H9 (cell line): ENCODE measurements around the gene SYNPO2. TPM values are rescaled to one million over a fixed set of nuclear protein-coding genes. Genes with fewer than 3 reads are reported as not detected.

ENCODE experiments used
- DNase-seq: peaks from one replicate; pipeline ENCODE4 v3.0.0-alpha.2; 2017
- H2AFZ ChIP-seq: one replicate; pipeline ENCODE4 v1.6.1; 2013; ENCODE audit warnings: mild to moderate bottlenecking, low read length, control low read depth, moderate library complexity
- H2AK5ac ChIP-seq: 2 replicates; pipeline ENCODE4 v1.6.1; 2013; ENCODE audit warnings: low read length, control low read depth, mixed read lengths; ENCODE audit not compliant: insufficient read length
- H2BK120ac ChIP-seq: one replicate; pipeline ENCODE4 v1.6.1; 2013; ENCODE audit warnings: low read depth, mild to moderate bottlenecking, low read length, control low read depth, inconsistent platforms; ENCODE audit not compliant: poor library complexity, severe bottlenecking
- H2BK12ac ChIP-seq: 2 replicates; pipeline ENCODE4 v1.6.1; 2013; ENCODE audit warnings: low read length, control low read depth, mixed read lengths, low read depth; ENCODE audit not compliant: insufficient read length
- H2BK15ac ChIP-seq: 2 replicates; pipeline ENCODE4 v1.6.1; 2013; ENCODE audit warnings: low read depth, low read length, control low read depth
- H2BK20ac ChIP-seq: one replicate; pipeline ENCODE4 v1.6.1; 2013; ENCODE audit warnings: low read depth, mild to moderate bottlenecking, low read length, control low read depth, inconsistent platforms; ENCODE audit not compliant: poor library complexity, severe bottlenecking
- H2BK5ac ChIP-seq: 2 replicates; pipeline ENCODE4 v1.6.1; 2013; ENCODE audit warnings: low read length, control low read depth, mixed read lengths; ENCODE audit not compliant: insufficient read length
- H3K14ac ChIP-seq: 2 replicates; pipeline ENCODE4 v1.6.1; 2013; ENCODE audit warnings: low read length, control low read depth; ENCODE audit not compliant: insufficient read depth
- H3K18ac ChIP-seq: 2 replicates; pipeline ENCODE4 v1.6.1; 2013; ENCODE audit warnings: low read depth, mild to moderate bottlenecking, mixed read lengths, low read length, control low read depth; ENCODE audit not compliant: insufficient read length
- H3K23ac ChIP-seq: 2 replicates; pipeline ENCODE4 v1.6.1; 2013; ENCODE audit warnings: low read length, control low read depth, mixed read lengths, low read depth; ENCODE audit not compliant: insufficient read length
- H3K23me2 ChIP-seq: 2 replicates; pipeline ENCODE4 v1.6.1; 2013; ENCODE audit warnings: low read depth, mild to moderate bottlenecking, mixed read lengths, low read length, control low read depth; ENCODE audit not compliant: insufficient read length, poor library complexity, severe bottlenecking
- H3K27ac ChIP-seq: 2 replicates; pipeline ENCODE4 v1.5.1; 2013; ENCODE audit warnings: low read length, control low read depth, mixed read lengths, low read depth; ENCODE audit not compliant: insufficient read length
- H3K27me3 ChIP-seq: 2 replicates; pipeline ENCODE4 v1.6.1; 2013; ENCODE audit warnings: low read length, control low read depth, inconsistent platforms; ENCODE audit not compliant: insufficient read depth
- H3K4ac ChIP-seq: 2 replicates; pipeline ENCODE4 v1.6.1; 2013; ENCODE audit warnings: low read depth, mild to moderate bottlenecking, control low read depth, inconsistent platforms, low read length, moderate library complexity
- H3K4me1 ChIP-seq: 2 replicates; pipeline ENCODE4 v1.6.1; 2013; ENCODE audit warnings: low read length, control low read depth, inconsistent platforms; ENCODE audit not compliant: insufficient read depth
- H3K4me2 ChIP-seq: 2 replicates; pipeline ENCODE4 v1.6.1; 2013; ENCODE audit warnings: low read length, control low read depth, mixed read lengths; ENCODE audit not compliant: insufficient read length, insufficient read depth
- H3K56ac ChIP-seq: 2 replicates; pipeline ENCODE4 v1.6.1; 2013; ENCODE audit warnings: low read depth, mild to moderate bottlenecking, mixed read lengths, low read length, control low read depth; ENCODE audit not compliant: insufficient read length
- H3K79me1 ChIP-seq: 2 replicates; pipeline ENCODE4 v1.6.1; 2013; ENCODE audit warnings: low read depth, mild to moderate bottlenecking, moderate library complexity, low read length, control low read depth, inconsistent platforms; ENCODE audit not compliant: insufficient read depth, poor library complexity, severe bottlenecking
- H3K79me2 ChIP-seq: 2 replicates; pipeline ENCODE4 v1.6.1; 2013; ENCODE audit warnings: low read length, control low read depth, inconsistent platforms; ENCODE audit not compliant: insufficient read depth
- H3K9ac ChIP-seq: 2 replicates; pipeline ENCODE4 v1.6.1; 2013; ENCODE audit warnings: low read length, control low read depth, mixed read lengths; ENCODE audit not compliant: insufficient read length; ENCODE audit errors: extremely low read depth
- H3K9me3 ChIP-seq: one replicate; pipeline ENCODE4 v1.6.1; 2013; ENCODE audit warnings: low read depth, low read length, inconsistent platforms; ENCODE audit not compliant: control insufficient read depth
- H3T11ph ChIP-seq: one replicate; pipeline ENCODE4 v1.6.1; 2013; ENCODE audit warnings: mild to moderate bottlenecking, low read length, control low read depth, inconsistent platforms
- H4K20me1 ChIP-seq: one replicate; pipeline ENCODE4 v1.6.1; 2013; ENCODE audit not compliant: control insufficient read depth, insufficient read length, insufficient read depth
- H4K5ac ChIP-seq: 2 replicates; pipeline ENCODE4 v1.6.1; 2013; ENCODE audit warnings: low read depth, mild to moderate bottlenecking, mixed read lengths, low read length, control low read depth; ENCODE audit not compliant: insufficient read length
- H4K8ac ChIP-seq: replicated peaks from 2 replicates; pipeline ENCODE4 v1.6.1; 2013; ENCODE audit warnings: low read length, control low read depth, mixed read lengths, low read depth; ENCODE audit not compliant: insufficient read length
- H4K91ac ChIP-seq: 2 replicates; pipeline ENCODE4 v1.6.1; 2013; ENCODE audit warnings: low read depth, mild to moderate bottlenecking, moderate library complexity, mixed read lengths, low read length, control low read depth; ENCODE audit not compliant: insufficient read length
- H3K27ac Mint-ChIP-seq, 3 experiments: 2 replicates in 2 of 3; 3 replicates in 1 of 3; pipeline ENCODE4 v1.8.0; 2020 to 2021; ENCODE audit warnings: mixed read lengths in 3 of 3, mild to moderate bottlenecking in 1 of 3, moderate library complexity in 1 of 3
- H3K27me3 Mint-ChIP-seq: 2 replicates; pipeline ENCODE4 v1.8.0; 2021; ENCODE audit warnings: low read depth, mild to moderate bottlenecking, moderate library complexity, mixed read lengths
- H3K36me3 Mint-ChIP-seq, 3 experiments: 2 replicates in 2 of 3; 3 replicates in 1 of 3; pipeline ENCODE4 v1.8.0; 2020 to 2021; ENCODE audit warnings: low read depth in 3 of 3, mixed read lengths in 3 of 3; ENCODE audit not compliant: insufficient read depth in 1 of 3
- H3K4me1 Mint-ChIP-seq, 2 experiments: 2 replicates each; pipeline ENCODE4 v1.8.0; 2020; ENCODE audit warnings: mixed read lengths in 2 of 2
- H3K4me3 Mint-ChIP-seq, 2 experiments: 2 replicates in 1 of 2; 3 replicates in 1 of 2; pipeline ENCODE4 v1.8.0; 2020 to 2021; ENCODE audit warnings: mild to moderate bottlenecking in 2 of 2, mixed read lengths in 2 of 2, moderate library complexity in 1 of 2
- H3K9me3 Mint-ChIP-seq, 2 experiments: 2 replicates in 1 of 2; 3 replicates in 1 of 2; pipeline ENCODE4 v1.8.0; 2020; ENCODE audit warnings: mild to moderate bottlenecking in 2 of 2, mixed read lengths in 2 of 2, moderate library complexity in 1 of 2
- CTCF ChIP-seq: fragments of 200-600 bp; sonication (generic); conservative IDR thresholded peaks from 3 replicates; pipeline ENCODE4 v1.8.0; 2021; ENCODE audit warnings: antibody characterized with exemption, mild to moderate bottlenecking
- WGBS: extraction: QIAGEN DNeasy Blood & Tissue Kit; methylation state at CpG from one replicate; pipeline ENCODE4 v1.1.7; 2013; ENCODE audit warnings: missing lambda C conversion rate, low lambda C conversion rate, mixed read lengths; ENCODE audit not compliant: insufficient read length; ENCODE audit errors: extremely low coverage; 5-methylcytosine and 5-hydroxymethylcytosine counted together
- total RNA-seq: library from RNA; stranded (reverse); gene quantifications from 2 replicates; pipeline ENCODE4 v1.2.1, GENCODE V29; 2021

SYNPO2 gene
- total RNA-seq, 1 experiment from 2014 or later, result 1.1 TPM

DNA sequence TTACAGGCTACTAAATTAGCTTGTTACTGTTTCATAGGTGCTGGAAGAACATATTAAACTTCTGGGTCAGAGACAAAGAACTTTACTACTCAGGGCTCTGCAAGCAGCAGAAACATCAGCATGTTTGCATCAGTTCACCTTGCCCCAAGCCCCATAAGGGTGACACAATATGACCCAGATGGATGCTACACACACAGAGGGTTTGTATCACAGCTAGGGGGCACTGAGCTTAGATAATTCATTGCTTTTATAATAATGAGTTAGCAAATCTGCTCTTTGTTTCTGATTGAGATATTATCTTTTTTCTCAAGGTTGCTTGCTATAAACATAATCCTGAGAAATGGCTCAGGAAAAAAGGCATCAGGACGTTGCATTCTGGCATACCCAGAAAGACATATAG lies 4.8 kb upstream of the SYNPO2 start:
- Histone ChIP-seq H2BK120ac (no peak overlapping the region), H3K79me2 (no peaks in the 10 kb centered on the region), H3K27me3 (no peaks in the 10 kb centered on the region), H3K9ac (no peak overlapping the region), H4K5ac (no peak overlapping the region), H2AK5ac (no peak overlapping the region), H3K4me2 (no peak overlapping the region), H3K14ac (no peak overlapping the region), H3K9me3 (no peaks in the 10 kb centered on the region), H3K79me1 (no peaks in the 10 kb centered on the region), H2BK12ac (no peak overlapping the region), H3K23me2 (peaks cover 1% of the 10 kb centered on the region), H3K56ac (no peak overlapping the region), H3K23ac (no peak overlapping the region), H3T11ph (no peak overlapping the region), H2AFZ (no peak overlapping the region), H3K4ac (no peak overlapping the region), H4K20me1 (no peaks in the 10 kb centered on the region), H3K18ac (no peak overlapping the region), H4K8ac (no peak overlapping the region), H2BK5ac (no peak overlapping the region), H2BK15ac (no peak overlapping the region), H2BK20ac (no peak overlapping the region), H3K27ac (no peak overlapping the region), H3K4me1 (no peaks in the 10 kb centered on the region), H4K91ac (no peak overlapping the region)
- H3K36me3 Mint-ChIP-seq, result peaks cover 1 to 2% (median 2%) of the 10 kb centered on the region in 3 experiments; a peak in 5 of 7 replicates
- peaks cover 0 to 2% of the 10 kb centered on the region in 2 experiments; a peak in 3 of 5 replicates for H3K9me3 Mint-ChIP-seq
- no peak overlapping the region for H3K4me3 Mint-ChIP-seq
- H3K27ac Mint-ChIP-seq, result no peak overlapping the region
- 0 out of 3 replicates have a peak, but pooled peaks have one; percentile 27 for TF ChIP-seq CTCF
- H3K4me1 Mint-ChIP-seq, result peaks cover 20 to 21% of the 10 kb centered on the region in 2 experiments
- WGBS, result no CpG with 5 or more reads among the region's 1 CpG
- H3K27me3 Mint-ChIP-seq, result peaks cover 4% of the 10 kb centered on the region
- DNase-seq, result no peak
